HepG2 (cell line): ENCODE measurements around the gene ZNF652. TPM values are rescaled to one million over a fixed set of nuclear protein-coding genes. Genes with fewer than 3 reads are reported as not detected.

ENCODE experiments used
- ATAC-seq: fragments of 200-7000 bp; cut with Tn5 transposase; 3 replicates; pipeline ENCODE4 v1.9.1; 2020; ENCODE audit warnings: mild to moderate bottlenecking, moderate library complexity
- BruUV-seq: library from RNA; stranded (reverse); fragments of 400-500 nt; replicated peaks from 2 replicates; lab custom pipeline; 2021; lab: Mats Ljungman, UMichigan
- CTCF ChIA-PET: fragments of 300-600 bp; formaldehyde crosslinking; extraction: SDS; loops from one replicate; lab custom pipeline; 2021; ENCODE audit warnings: low total read pairs, inconsistent platforms, low intra/inter-chr PET ratio; lab: Yijun Ruan, JAX
- POLR2A ChIA-PET: fragments of 350-600 bp; sonication (Branson Sonifier 250); formaldehyde crosslinking; loops from one replicate; lab custom pipeline; 2020; ENCODE audit warnings: antibody characterized with exemption, inconsistent platforms; lab: Yijun Ruan, JAX
- DNase-seq: peaks from one replicate; pipeline ENCODE4 v3.0.0-alpha.2; 2015; ENCODE audit warnings: low spot score
- FAIRE-seq: peaks from 3 replicates; lab custom pipeline; 2011; peaks lifted over from hg19 to GRCh38; lab: Jason Lieb, UNC
- H2AFZ ChIP-seq: one replicate; pipeline ENCODE4 v1.6.1; 2011; ENCODE audit warnings: low read length, inconsistent platforms
- H3K27ac ChIP-seq: fragments of 300-600 bp; 3 replicates; pipeline ENCODE4 v1.8.0; 2011; ENCODE audit warnings: mixed run types, mild to moderate bottlenecking, mixed read lengths, low read length, inconsistent platforms; ENCODE audit not compliant: insufficient read depth; ENCODE audit errors: extremely low read length
- H3K27me3 ChIP-seq, 2 experiments: fragments of 200-600 bp in 1 of 2; 2 replicates in 1 of 2; 3 replicates in 1 of 2; pipeline versions ENCODE4 v1.6.0 to v1.8.0; 2011; ENCODE audit warnings: low read length in 2 of 2, mild to moderate bottlenecking in 2 of 2, moderate library complexity in 2 of 2, inconsistent platforms in 1 of 2; ENCODE audit not compliant: insufficient read depth in 2 of 2, control insufficient read depth in 1 of 2
- H3K36me3 ChIP-seq, 2 experiments: fragments of 200-600 bp in 1 of 2; replicated peaks in 1 of 2; 2 replicates in 1 of 2; 3 replicates in 1 of 2; pipeline versions ENCODE4 v1.5.1 to v1.8.0; 2011; ENCODE audit warnings: low read length in 2 of 2, inconsistent platforms in 1 of 2; ENCODE audit not compliant: insufficient read depth in 2 of 2, control insufficient read depth in 1 of 2
- H3K4me1 ChIP-seq: 2 replicates; pipeline ENCODE4 v1.5.1; 2012; ENCODE audit warnings: low read length, inconsistent platforms; ENCODE audit not compliant: insufficient read depth
- H3K4me2 ChIP-seq: 2 replicates; pipeline ENCODE4 v1.6.0; 2011; ENCODE audit warnings: low read depth, low read length, inconsistent platforms
- H3K4me3 ChIP-seq, 3 experiments: fragments of 200-600 bp in 1 of 3; sonication (generic), shearing (Covaris generic) in 1 of 3; replicated peaks in 1 of 3; 2 replicates each; pipeline ENCODE4 v1.5.1; 2011 to 2016; ENCODE audit warnings: low read length in 3 of 3, inconsistent platforms in 2 of 3, low read depth in 2 of 3, mild to moderate bottlenecking in 2 of 3, control low read depth in 1 of 3, mixed read lengths in 1 of 3; ENCODE audit not compliant: insufficient read depth in 1 of 3
- H3K79me2 ChIP-seq: one replicate; pipeline ENCODE4 v1.6.1; 2011; ENCODE audit warnings: low read length, inconsistent platforms; ENCODE audit not compliant: insufficient read depth
- H3K9ac ChIP-seq: 2 replicates; pipeline ENCODE4 v1.6.0; 2011; ENCODE audit warnings: mild to moderate bottlenecking, low read depth, low read length, inconsistent platforms; ENCODE audit not compliant: insufficient read depth
- H3K9me3 ChIP-seq: 2 replicates; pipeline ENCODE4 v1.5.1; 2012; ENCODE audit warnings: mild to moderate bottlenecking, low read length
- H4K20me1 ChIP-seq: 2 replicates; pipeline ENCODE4 v1.6.0; 2011; ENCODE audit warnings: inconsistent platforms, mild to moderate bottlenecking, low read length, moderate library complexity; ENCODE audit not compliant: insufficient read depth
- BCLAF1 ChIP-seq: fragments of 450-650 bp; IDR thresholded peaks from 2 replicates; pipeline ENCODE4 v1.6.1; 2017; ENCODE audit warnings: mild to moderate bottlenecking
- CENPT ChIP-seq: sonication (generic); formaldehyde crosslinking; IDR thresholded peaks from 2 replicates; pipeline ENCODE4 v1.8.0; 2022; ENCODE audit warnings: low read depth, mild to moderate bottlenecking, moderate library complexity, missing genetic modification reagents
- DNMT3B ChIP-seq: conservative IDR thresholded peaks from 2 replicates; pipeline ENCODE4 v1.6.1; 2016; ENCODE audit warnings: missing biosample characterization, control low read depth
- HOXA3 ChIP-seq: sonication (generic); formaldehyde crosslinking; IDR thresholded peaks from 2 replicates; pipeline ENCODE4 v1.5.0; 2020; ENCODE audit warnings: missing genetic modification reagents
- MAFF ChIP-seq: IDR thresholded peaks from 2 replicates; pipeline ENCODE4 v1.6.1; 2011; ENCODE audit warnings: low read depth, low read length, improper control_type of control experiment
- MAFK ChIP-seq, 2 experiments: IDR thresholded peaks in 1 of 2; conservative IDR thresholded peaks in 1 of 2; 2 replicates each; pipeline ENCODE4 v1.6.1; 2011; ENCODE audit warnings: improper control_type of control experiment in 2 of 2, low read length in 2 of 2
- NR2F2 ChIP-seq: IDR thresholded peaks from 2 replicates; pipeline ENCODE4 v1.6.1; 2012; ENCODE audit warnings: low read depth, inconsistent platforms, borderline replicate concordance
- REPIN1 ChIP-seq: sonication (generic); formaldehyde crosslinking; IDR thresholded peaks from 2 replicates; pipeline ENCODE4 v1.8.0; 2022; ENCODE audit warnings: missing genetic modification reagents, low read depth, mild to moderate bottlenecking, borderline replicate concordance
- RFXANK ChIP-seq: IDR thresholded peaks from 2 replicates; pipeline ENCODE4 v1.6.1; 2016
- ZEB1 ChIP-seq: IDR thresholded peaks from 2 replicates; pipeline ENCODE4 v1.6.1; 2012; ENCODE audit warnings: mild to moderate bottlenecking, low read depth, inconsistent platforms; ENCODE audit not compliant: insufficient replicate concordance
- in situ Hi-C: cut with HindIII; loops from 2 replicates; pipeline ENCODE4 v1.10.0; 2017; ENCODE audit warnings: low pct_unique_long_range_greater_than_20kb; ENCODE audit not compliant: extremely low pct_ligation_motif_present
- intact Hi-C: fragments of 100-400 bp; cut with micrococcal nuclease; formaldehyde crosslinking; loops from one replicate; pipeline ENCODE4 v1.10.0; 2022; ENCODE audit not compliant: unreplicated experiment
- polyA plus RNA-seq, 8 experiments: library from polyadenylated mRNA; depleted of rRNA in 3 of 8; stranded (reverse) in 7 of 8; unstranded in 1 of 8; fragments of >200 nt; fragmentation: Illumina TruSeq in 4 of 8; extraction: Trizol in 4 of 8; gene quantifications; 2 replicates each; pipeline versions ENCODE4 v1.2.1 to v1.2.3, GENCODE V29; 2011 to 2016; ENCODE audit warnings: low read depth in 4 of 8, missing spikeins in 1 of 8, mixed read lengths in 1 of 8; ENCODE audit not compliant: insufficient read depth in 1 of 8
- total RNA-seq, 5 experiments: library from RNA; depleted of rRNA; stranded (reverse); fragments of >200 nt; fragmentation: Illumina TruSeq; extraction: Trizol; gene quantifications; 2 replicates each; pipeline ENCODE4 v1.2.3, GENCODE V29; 2016; ENCODE audit warnings: low read depth in 1 of 5

Gene ZNF652
- total and polyA plus RNA-seq, 2 of the 13 experiments (the other 11 are each of a cell fraction or from before 2014, with no cell fraction given), result 16.2 to 30.2 TPM

- Histone ChIP-seq H3K36me3 (peaks cover 0 to 5% of the 10 kb centered on the region in 2 experiments; a peak in 1 of 5 replicates), H3K9me3 (no peaks in the 10 kb centered on the region), H3K4me3 (no peak overlapping the region), H3K4me2 (no peak overlapping the region)
- no peak for DNase-seq
- POLR2A ChIA-PET, result no interaction called here
- CTCF ChIA-PET, result no interaction called here
- TF ChIP-seq HOXA3 (CRISPR knock-in tag), result no peak
- no peak for TF ChIP-seq CENPT (CRISPR knock-in tag)
- TF ChIP-seq BCLAF1, result no peak
- no peak for TF ChIP-seq REPIN1
- no peak for TF ChIP-seq NR2F2
- TF ChIP-seq DNMT3B (CRISPR knock-in tag), result no peak
- peak; percentile 96 to 98 for TF ChIP-seq MAFK (conservative IDR thresholded peaks at IDR 0.05 in 1 of 2, IDR thresholded peaks at IDR 0.05 in 1 of 2; ENCODE audit: low read length in 2 of 2)
- no peak for TF ChIP-seq ZEB1
- no peak for TF ChIP-seq RFXANK
- peak; percentile 96 for TF ChIP-seq MAFF
- TF ChIP-seq, all 625 proteins: peak for 2
- H3K79me2 ChIP-seq, result no peaks in the 10 kb centered on the region
- H3K27ac ChIP-seq, result no peak overlapping the region
- ATAC-seq (no peak), FAIRE-seq (no peak)
- H3K4me1 ChIP-seq, result peaks cover 8% of the 10 kb centered on the region; the same call in 1 of the 2 replicates
- no peaks in the 10 kb centered on the region for H4K20me1 ChIP-seq
- intact Hi-C loops, result no loop called here
- no peak overlapping the region for H2AFZ ChIP-seq
- no peak overlapping the region for H3K9ac ChIP-seq
- H3K27me3 ChIP-seq, result no peaks in the 10 kb centered on the region
- in situ Hi-C loops, result no loop called here
- no TSS peak for BruUV-seq
These were observed 70.1 kb downstream of the ZNF652 start for GRCh38 chr17:49291929-49292328.
